Keratinocyte (primary cell): ENCODE measurements around the gene PER1. TPM values are rescaled to one million over a fixed set of nuclear protein-coding genes. Genes with fewer than 3 reads are reported as not detected.

Experiments
- DNase-seq: peaks from one replicate; pipeline ENCODE4 v3.0.0-alpha.2; 2011; ENCODE audit warnings: low read depth, missing footprints, low spot score
- FAIRE-seq: peaks from 2 replicates; lab custom pipeline; 2011; peaks lifted over from hg19 to GRCh38; lab: Jason Lieb, UNC
- H2AFZ ChIP-seq: 2 replicates; pipeline ENCODE4 v1.6.0; 2012; ENCODE audit warnings: low read length, control low read depth, inconsistent platforms; ENCODE audit not compliant: control insufficient read depth
- H3K27ac ChIP-seq: 2 replicates; pipeline ENCODE4 v1.5.1; 2011; ENCODE audit warnings: low read length; ENCODE audit not compliant: control insufficient read depth, insufficient read depth
- H3K27me3 ChIP-seq: 3 replicates; pipeline ENCODE4 v1.6.0; 2011; ENCODE audit warnings: low read length; ENCODE audit not compliant: control insufficient read depth, insufficient read depth; ENCODE audit errors: extremely low read depth
- H3K36me3 ChIP-seq, 2 experiments: 2 replicates in 1 of 2; 3 replicates in 1 of 2; pipeline ENCODE4 v1.5.1; 2011; ENCODE audit warnings: low read length in 2 of 2, mild to moderate bottlenecking in 1 of 2; ENCODE audit not compliant: control insufficient read depth in 2 of 2, insufficient read depth in 2 of 2; ENCODE audit errors: extremely low read depth in 1 of 2
- H3K4me1 ChIP-seq: 3 replicates; pipeline ENCODE4 v1.5.1; 2011; ENCODE audit warnings: low read length; ENCODE audit not compliant: control insufficient read depth, insufficient read depth; ENCODE audit errors: extremely low read depth
- H3K4me2 ChIP-seq: 3 replicates; pipeline ENCODE4 v1.6.0; 2011; ENCODE audit warnings: low read depth, low read length; ENCODE audit not compliant: control insufficient read depth, insufficient read depth; ENCODE audit errors: extremely low read depth
- H3K4me3 ChIP-seq, 3 experiments: fragments of 200-600 bp in 1 of 3; sonication (generic) in 1 of 3; 2 replicates in 2 of 3; 3 replicates in 1 of 3; pipeline ENCODE4 v1.5.1; 2011 to 2016; ENCODE audit warnings: low read length in 3 of 3, mild to moderate bottlenecking in 3 of 3, control low read depth in 2 of 3, inconsistent platforms in 1 of 3, low read depth in 1 of 3, mixed read lengths in 1 of 3, mixed run types in 1 of 3, moderate library complexity in 1 of 3; ENCODE audit not compliant: control insufficient read depth in 2 of 3, insufficient read depth in 2 of 3; ENCODE audit errors: extremely low read depth in 1 of 3
- H3K79me2 ChIP-seq: 2 replicates; pipeline ENCODE4 v1.6.0; 2012; ENCODE audit warnings: low read length; ENCODE audit not compliant: control insufficient read depth, insufficient read depth
- H3K9ac ChIP-seq: 3 replicates; pipeline ENCODE4 v1.6.0; 2011; ENCODE audit warnings: low read length; ENCODE audit not compliant: control insufficient read depth, insufficient read depth; ENCODE audit errors: extremely low read depth
- H3K9me1 ChIP-seq: 3 replicates; pipeline ENCODE4 v1.6.0; 2011; ENCODE audit warnings: low read length; ENCODE audit not compliant: control insufficient read depth, insufficient read depth; ENCODE audit errors: extremely low read depth
- H3K9me3 ChIP-seq: 2 replicates; pipeline ENCODE4 v1.5.1; 2012; ENCODE audit warnings: low read depth, low read length; ENCODE audit not compliant: control insufficient read depth
- H4K20me1 ChIP-seq: 3 replicates; pipeline ENCODE4 v1.6.0; 2011; ENCODE audit warnings: low read length; ENCODE audit not compliant: control insufficient read depth, insufficient read depth; ENCODE audit errors: extremely low read depth
- EZH2 ChIP-seq: IDR thresholded peaks from one replicate; pipeline ENCODE4 v1.6.1; 2012; ENCODE audit warnings: inconsistent platforms, mild to moderate bottlenecking, low read length, moderate library complexity
- dilution Hi-C: fragments of 300-500 bp; cut with MboI; formaldehyde crosslinking; loops from one replicate; pipeline ENCODE4 v1.7.0; 2020; ENCODE audit warnings: low sequenced_read_pairs; ENCODE audit not compliant: extremely low pct_ligation_motif_present
- polyA plus RNA-seq, 5 experiments: library from polyadenylated mRNA; depleted of rRNA in 3 of 5; stranded (reverse) in 3 of 5; stranded (forward) in 1 of 5; unstranded in 1 of 5; fragments of >200 nt; gene quantifications; 1 replicate in 1 of 5; 2 replicates in 3 of 5; 3 replicates in 1 of 5; pipeline versions ENCODE4 v1.2.1 to v1.2.3, GENCODE V29; 2011 to 2012; ENCODE audit warnings: missing spikeins in 2 of 5, low read depth in 1 of 5, low replicate concordance in 1 of 5
- TF ChIP-seq, protein P1 (sequence below), 3 experiments: IDR thresholded peaks in 1 of 3; conservative IDR thresholded peaks in 1 of 3; optimal IDR thresholded peaks in 1 of 3; 2 replicates in 2 of 3; 3 replicates in 1 of 3; pipeline versions ENCODE3 to v1.5.1; 2011; ENCODE audit warnings: low read length in 3 of 3, mild to moderate bottlenecking in 3 of 3, moderate library complexity in 2 of 3, control low read depth in 1 of 3, inconsistent platforms in 1 of 3; ENCODE audit not compliant: insufficient read depth in 2 of 3; ENCODE audit errors: extremely low read depth in 1 of 3

The PER1 gene
- polyA plus RNA-seq, 1 donor (not counting 4 experiments of a cell fraction or from before 2014, with no cell fraction given): 15.1 TPM

DNA sequence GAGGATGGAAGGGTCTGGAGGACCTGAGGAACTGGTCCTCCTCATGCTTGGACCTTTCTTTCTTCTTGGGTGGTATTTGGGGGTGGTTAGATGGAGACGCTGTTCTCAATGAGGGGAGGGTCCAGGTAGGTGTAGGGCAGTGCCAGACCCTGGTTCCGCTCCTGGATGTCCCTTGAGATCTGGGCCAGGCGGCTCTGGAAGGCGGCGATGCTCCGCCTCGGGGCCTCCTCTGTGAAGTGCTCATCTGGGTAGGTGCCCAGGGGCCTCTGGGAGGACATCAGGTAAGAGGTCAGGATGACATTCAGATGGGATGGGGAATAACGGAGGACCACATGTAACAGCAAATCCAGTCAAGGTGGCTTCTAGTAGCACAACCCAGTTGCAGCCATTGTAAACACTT, 55.7 kb downstream of the PER1 start:
- FAIRE-seq (no peak), DNase-seq (no peak)
- Histone ChIP-seq H2AFZ (no peak overlapping the region), H3K9ac (no peak overlapping the region), H3K27ac (no peak overlapping the region), H3K4me1 (no peaks in the 10 kb centered on the region), H3K9me3 (no peaks in the 10 kb centered on the region), H3K4me3 (no peak overlapping the region), H4K20me1 (no peaks in the 10 kb centered on the region), H3K27me3 (peaks cover 10% of the 10 kb centered on the region), H3K9me1 (no peaks in the 10 kb centered on the region), H3K36me3 (no peaks in the 10 kb centered on the region), H3K79me2 (no peaks in the 10 kb centered on the region), H3K4me2 (no peak overlapping the region)
- TF ChIP-seq, protein P1, sequence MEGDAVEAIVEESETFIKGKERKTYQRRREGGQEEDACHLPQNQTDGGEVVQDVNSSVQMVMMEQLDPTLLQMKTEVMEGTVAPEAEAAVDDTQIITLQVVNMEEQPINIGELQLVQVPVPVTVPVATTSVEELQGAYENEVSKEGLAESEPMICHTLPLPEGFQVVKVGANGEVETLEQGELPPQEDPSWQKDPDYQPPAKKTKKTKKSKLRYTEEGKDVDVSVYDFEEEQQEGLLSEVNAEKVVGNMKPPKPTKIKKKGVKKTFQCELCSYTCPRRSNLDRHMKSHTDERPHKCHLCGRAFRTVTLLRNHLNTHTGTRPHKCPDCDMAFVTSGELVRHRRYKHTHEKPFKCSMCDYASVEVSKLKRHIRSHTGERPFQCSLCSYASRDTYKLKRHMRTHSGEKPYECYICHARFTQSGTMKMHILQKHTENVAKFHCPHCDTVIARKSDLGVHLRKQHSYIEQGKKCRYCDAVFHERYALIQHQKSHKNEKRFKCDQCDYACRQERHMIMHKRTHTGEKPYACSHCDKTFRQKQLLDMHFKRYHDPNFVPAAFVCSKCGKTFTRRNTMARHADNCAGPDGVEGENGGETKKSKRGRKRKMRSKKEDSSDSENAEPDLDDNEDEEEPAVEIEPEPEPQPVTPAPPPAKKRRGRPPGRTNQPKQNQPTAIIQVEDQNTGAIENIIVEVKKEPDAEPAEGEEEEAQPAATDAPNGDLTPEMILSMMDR (optimal IDR thresholded peaks at IDR 0.05 in 1 of 3, IDR thresholded peaks at IDR 0.05 in 1 of 3, conservative IDR thresholded peaks at IDR 0.05 in 1 of 3; ENCODE audit: extremely low read depth in 1 of 3, insufficient read depth in 2 of 3, low read length in 3 of 3): no peak
- no peak for TF ChIP-seq EZH2
- dilution Hi-C loops: no loop called here

DNA sequence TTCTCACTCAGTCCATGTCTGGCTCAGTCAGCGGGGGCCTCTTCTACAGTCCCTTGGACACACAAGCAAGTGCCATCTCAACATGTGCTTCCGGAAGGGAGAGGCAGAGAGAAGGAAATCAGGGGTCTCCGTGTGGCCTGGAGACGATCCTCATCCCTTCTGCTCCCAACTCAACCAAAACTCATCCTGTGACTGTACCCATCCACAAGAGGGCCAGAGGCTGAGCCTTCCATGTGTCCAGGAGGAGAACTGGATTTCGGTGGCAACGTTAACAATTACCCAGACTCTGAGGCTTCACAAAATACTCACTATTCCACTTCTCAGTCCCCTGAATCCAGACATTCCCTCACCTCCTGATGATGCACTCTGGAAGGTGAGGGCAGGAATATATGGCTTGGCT, 56.8 kb downstream of the PER1 start:
- TF ChIP-seq, protein P1 (optimal IDR thresholded peaks at IDR 0.05 in 1 of 3, IDR thresholded peaks at IDR 0.05 in 1 of 3, conservative IDR thresholded peaks at IDR 0.05 in 1 of 3; ENCODE audit: extremely low read depth in 1 of 3, insufficient read depth in 2 of 3, low read length in 3 of 3): no peak
- no peak for TF ChIP-seq EZH2
- dilution Hi-C loops: no loop called here

More for the DNA sequence above, 56.8 kb downstream of the PER1 start:
- Histone ChIP-seq H4K20me1 (no peaks in the 10 kb centered on the region), H3K4me2 (no peak overlapping the region), H3K27ac (no peak overlapping the region), H2AFZ (no peak overlapping the region), H3K9me1 (no peaks in the 10 kb centered on the region), H3K36me3 (no peaks in the 10 kb centered on the region), H3K27me3 (peaks cover 10% of the 10 kb centered on the region), H3K9me3 (no peaks in the 10 kb centered on the region), H3K9ac (no peak overlapping the region), H3K4me3 (no peak overlapping the region), H3K79me2 (no peaks in the 10 kb centered on the region), H3K4me1 (no peaks in the 10 kb centered on the region)
- no peak for FAIRE-seq
- no peak for DNase-seq
